HepG2 (cell line): ENCODE data around the gene FOXN3. TPM values are rescaled to one million over a fixed set of nuclear protein-coding genes. Genes with fewer than 3 reads are reported as not detected.
A peak's percentile ranks its signal among the peaks of the same experiment; 100 is the strongest.

Experiments
- ATAC-seq: fragments of 200-7000 bp; cut with Tn5 transposase; 3 replicates; pipeline ENCODE4 v1.9.1; 2020; ENCODE audit warnings: mild to moderate bottlenecking, moderate library complexity
- Bru-seq: library from RNA; stranded (reverse); fragments of 400-500 nt; gene quantifications from one replicate; lab custom pipeline; 2021; lab: Mats Ljungman, UMichigan
- BruChase-seq, 2 experiments: library from RNA; stranded (reverse); fragments of 400-500 nt; gene quantifications; one replicate each; lab custom pipeline; 2021; lab: Mats Ljungman, UMichigan
- BruUV-seq: library from RNA; stranded (reverse); fragments of 400-500 nt; replicated peaks from 2 replicates; lab custom pipeline; 2021; lab: Mats Ljungman, UMichigan
- CTCF ChIA-PET: fragments of 300-600 bp; formaldehyde crosslinking; extraction: SDS; loops from one replicate; lab custom pipeline; 2021; ENCODE audit warnings: low total read pairs, inconsistent platforms, low intra/inter-chr PET ratio; lab: Yijun Ruan, JAX
- POLR2A ChIA-PET: fragments of 350-600 bp; sonication (Branson Sonifier 250); formaldehyde crosslinking; loops from one replicate; lab custom pipeline; 2020; ENCODE audit warnings: antibody characterized with exemption, inconsistent platforms; lab: Yijun Ruan, JAX
- DNase-seq: peaks from one replicate; pipeline ENCODE4 v3.0.0-alpha.2; 2015; ENCODE audit warnings: low spot score
- FAIRE-seq: peaks from 3 replicates; lab custom pipeline; 2011; peaks lifted over from hg19 to GRCh38; lab: Jason Lieb, UNC
- H2AFZ ChIP-seq: one replicate; pipeline ENCODE4 v1.6.1; 2011; ENCODE audit warnings: low read length, inconsistent platforms
- H3K27ac ChIP-seq: fragments of 300-600 bp; 3 replicates; pipeline ENCODE4 v1.8.0; 2011; ENCODE audit warnings: mixed run types, mild to moderate bottlenecking, mixed read lengths, low read length, inconsistent platforms; ENCODE audit not compliant: insufficient read depth; ENCODE audit errors: extremely low read length
- H3K27me3 ChIP-seq, 2 experiments: fragments of 200-600 bp in 1 of 2; 2 replicates in 1 of 2; 3 replicates in 1 of 2; pipeline versions ENCODE4 v1.6.0 to v1.8.0; 2011; ENCODE audit warnings: low read length in 2 of 2, mild to moderate bottlenecking in 2 of 2, moderate library complexity in 2 of 2, inconsistent platforms in 1 of 2; ENCODE audit not compliant: insufficient read depth in 2 of 2, control insufficient read depth in 1 of 2
- H3K36me3 ChIP-seq, 2 experiments: fragments of 200-600 bp in 1 of 2; replicated peaks in 1 of 2; 2 replicates in 1 of 2; 3 replicates in 1 of 2; pipeline versions ENCODE4 v1.5.1 to v1.8.0; 2011; ENCODE audit warnings: low read length in 2 of 2, inconsistent platforms in 1 of 2; ENCODE audit not compliant: insufficient read depth in 2 of 2, control insufficient read depth in 1 of 2
- H3K4me1 ChIP-seq: 2 replicates; pipeline ENCODE4 v1.5.1; 2012; ENCODE audit warnings: low read length, inconsistent platforms; ENCODE audit not compliant: insufficient read depth
- H3K4me2 ChIP-seq: 2 replicates; pipeline ENCODE4 v1.6.0; 2011; ENCODE audit warnings: low read depth, low read length, inconsistent platforms
- H3K4me3 ChIP-seq, 3 experiments: fragments of 200-600 bp in 1 of 3; sonication (generic), shearing (Covaris generic) in 1 of 3; replicated peaks in 1 of 3; 2 replicates each; pipeline ENCODE4 v1.5.1; 2011 to 2016; ENCODE audit warnings: low read length in 3 of 3, inconsistent platforms in 2 of 3, low read depth in 2 of 3, mild to moderate bottlenecking in 2 of 3, control low read depth in 1 of 3, mixed read lengths in 1 of 3; ENCODE audit not compliant: insufficient read depth in 1 of 3
- H3K79me2 ChIP-seq: one replicate; pipeline ENCODE4 v1.6.1; 2011; ENCODE audit warnings: low read length, inconsistent platforms; ENCODE audit not compliant: insufficient read depth
- H3K9ac ChIP-seq: 2 replicates; pipeline ENCODE4 v1.6.0; 2011; ENCODE audit warnings: mild to moderate bottlenecking, low read depth, low read length, inconsistent platforms; ENCODE audit not compliant: insufficient read depth
- H3K9me3 ChIP-seq: 2 replicates; pipeline ENCODE4 v1.5.1; 2012; ENCODE audit warnings: mild to moderate bottlenecking, low read length
- H4K20me1 ChIP-seq: 2 replicates; pipeline ENCODE4 v1.6.0; 2011; ENCODE audit warnings: inconsistent platforms, mild to moderate bottlenecking, low read length, moderate library complexity; ENCODE audit not compliant: insufficient read depth
- AKAP8 ChIP-seq: sonication (generic); formaldehyde crosslinking; IDR thresholded peaks from 2 replicates; pipeline ENCODE4 v1.5.1; 2020; ENCODE audit warnings: mild to moderate bottlenecking, missing genetic modification reagents
- CHD2 ChIP-seq: IDR thresholded peaks from 2 replicates; pipeline ENCODE4 v1.6.1; 2011; ENCODE audit warnings: low read depth, low read length, improper control_type of control experiment
- GPBP1L1 ChIP-seq: sonication (generic); formaldehyde crosslinking; IDR thresholded peaks from 2 replicates; pipeline ENCODE4 v1.5.0; 2020; ENCODE audit warnings: mild to moderate bottlenecking, missing genetic modification reagents
- HDAC1 ChIP-seq: sonication (generic); formaldehyde crosslinking; IDR thresholded peaks from 2 replicates; pipeline ENCODE4 v1.5.1; 2020; ENCODE audit warnings: mild to moderate bottlenecking, missing genetic modification reagents
- NR2F1 ChIP-seq, 2 experiments: fragments of 450-650 bp in 1 of 2; formaldehyde crosslinking in 1 of 2; IDR thresholded peaks; 2 replicates each; pipeline versions ENCODE4 v1.5.0 to v1.6.1; 2016 to 2020; ENCODE audit warnings: mild to moderate bottlenecking in 1 of 2, missing compliant biosample characterization in 1 of 2, missing genetic modification reagents in 1 of 2, moderate library complexity in 1 of 2
- PATZ1 ChIP-seq: sonication (generic); formaldehyde crosslinking; IDR thresholded peaks from 2 replicates; pipeline ENCODE4 v1.4.0; 2020; ENCODE audit warnings: missing genetic modification reagents
- SALL1 ChIP-seq: sonication (generic); formaldehyde crosslinking; IDR thresholded peaks from 2 replicates; pipeline ENCODE4 v1.8.0; 2022; ENCODE audit warnings: mild to moderate bottlenecking, missing genetic modification reagents
- SOX5 ChIP-seq: IDR thresholded peaks from 2 replicates; pipeline ENCODE4 v1.6.1; 2016; ENCODE audit warnings: borderline replicate concordance
- SP4 ChIP-seq: sonication (generic); formaldehyde crosslinking; IDR thresholded peaks from 2 replicates; pipeline ENCODE4 v1.8.1; 2023; ENCODE audit warnings: mild to moderate bottlenecking, missing genetic modification reagents
- UBTF ChIP-seq: sonication (generic); formaldehyde crosslinking; IDR thresholded peaks from 2 replicates; pipeline ENCODE4 v1.4.0; 2020; ENCODE audit warnings: mild to moderate bottlenecking, missing genetic modification reagents
- ZNF430 ChIP-seq: sonication (generic); formaldehyde crosslinking; IDR thresholded peaks from 2 replicates; pipeline ENCODE4 v1.9.0; 2021; ENCODE audit warnings: mild to moderate bottlenecking, missing genetic modification reagents
- WGBS: methylation state at CpG from one replicate; pipeline ENCODE4 v1.1.6; 2017; ENCODE audit warnings: low lambda C conversion rate; 5-methylcytosine and 5-hydroxymethylcytosine counted together
- in situ Hi-C: cut with HindIII; loops from 2 replicates; pipeline ENCODE4 v1.10.0; 2017; ENCODE audit warnings: low pct_unique_long_range_greater_than_20kb; ENCODE audit not compliant: extremely low pct_ligation_motif_present
- intact Hi-C: fragments of 100-400 bp; cut with micrococcal nuclease; formaldehyde crosslinking; loops from one replicate; pipeline ENCODE4 v1.10.0; 2022; ENCODE audit not compliant: unreplicated experiment
- long read RNA-seq, 2 experiments: library from RNA in 1 of 2; library from polyadenylated mRNA in 1 of 2; stranded (forward) in 1 of 2; unstranded in 1 of 2; transcript quantifications; one replicate each; pipeline ENCODE4 v2.0.0, GENCODE V29; 2019 to 2022
- polyA minus RNA-seq, 3 experiments: library from RNA; depleted of rRNA, polyadenylated mRNA; stranded (reverse); fragments of >200 nt; gene quantifications; 2 replicates each; pipeline ENCODE4 v1.2.3, GENCODE V29; 2011; ENCODE audit warnings: low replicate concordance in 1 of 3
- polyA plus RNA-seq, 8 experiments: library from polyadenylated mRNA; depleted of rRNA in 3 of 8; stranded (reverse) in 7 of 8; unstranded in 1 of 8; fragments of >200 nt; fragmentation: Illumina TruSeq in 4 of 8; extraction: Trizol in 4 of 8; gene quantifications; 2 replicates each; pipeline versions ENCODE4 v1.2.1 to v1.2.3, GENCODE V29; 2011 to 2016; ENCODE audit warnings: low read depth in 4 of 8, missing spikeins in 1 of 8, mixed read lengths in 1 of 8; ENCODE audit not compliant: insufficient read depth in 1 of 8
- total RNA-seq, 5 experiments: library from RNA; depleted of rRNA; stranded (reverse); fragments of >200 nt; fragmentation: Illumina TruSeq; extraction: Trizol; gene quantifications; 2 replicates each; pipeline ENCODE4 v1.2.3, GENCODE V29; 2016; ENCODE audit warnings: low read depth in 1 of 5
- TF ChIP-seq, protein P1 (sequence below): sonication (generic); formaldehyde crosslinking; IDR thresholded peaks from 2 replicates; pipeline ENCODE4 v1.8.0; 2022; ENCODE audit warnings: mild to moderate bottlenecking, missing genetic modification reagents, moderate library complexity

Gene FOXN3
- total RNA-seq (2016; rRNA removed; fragmentation: Illumina TruSeq; extraction: Trizol) (32.4 and 42.4 TPM in 2 replicates), polyA plus RNA-seq (2011; rRNA removed) (64.7 and 70.2 TPM in 2 replicates), polyA minus RNA-seq (2011; rRNA and poly(A)+ RNA removed; ENCODE audit: low replicate concordance) (33.5 and 214 TPM in 2 replicates), Bru-seq, nascent RNA (percentile 93 among the genes with signal in this experiment), BruChase-seq, experiment 1, labeled RNA remaining after a 6-hour chase (percentile 88 among the genes with signal in this experiment), BruChase-seq, experiment 2, labeled RNA remaining after a 2-hour chase (percentile 87 among the genes with signal in this experiment)
- 21.8 and 24.1 TPM in 2 replicates for total RNA-seq (2016; cell fraction: cytosol; rRNA removed; fragmentation: Illumina TruSeq; extraction: Trizol; ENCODE audit: low read depth)
- 31.8 and 34.4 TPM in 2 replicates for total RNA-seq (2016; cell fraction: insoluble cytoplasmic fraction; rRNA removed; fragmentation: Illumina TruSeq; extraction: Trizol)
- 34.0 and 40.7 TPM in 2 replicates for total RNA-seq (2016; cell fraction: membrane; rRNA removed; fragmentation: Illumina TruSeq; extraction: Trizol)
- total RNA-seq (2016; cell fraction: nucleus; rRNA removed; fragmentation: Illumina TruSeq; extraction: Trizol): 56.5 and 60.0 TPM in 2 replicates
- 47.5 and 57.5 TPM in 2 replicates for polyA plus RNA-seq (2011; cell fraction: cytosol; rRNA removed)
- polyA plus RNA-seq (2011; cell fraction: nucleus; rRNA removed): 59.1 and 68.8 TPM in 2 replicates
- 75.4 and 83.5 TPM in 2 replicates for polyA plus RNA-seq (2012)
- 12.3 and 14.4 TPM in 2 replicates for polyA plus RNA-seq (2016; cell fraction: cytosol; fragmentation: Illumina TruSeq; extraction: Trizol; ENCODE audit: low read depth)
- 34.1 and 37.2 TPM in 2 replicates for polyA plus RNA-seq (2016; cell fraction: insoluble cytoplasmic fraction; fragmentation: Illumina TruSeq; extraction: Trizol; ENCODE audit: low read depth)
- polyA plus RNA-seq (2016; cell fraction: membrane; fragmentation: Illumina TruSeq; extraction: Trizol; ENCODE audit: low read depth): 22.0 and 25.1 TPM in 2 replicates
- polyA plus RNA-seq (2016; cell fraction: nucleus; fragmentation: Illumina TruSeq; extraction: Trizol; ENCODE audit: insufficient read depth, low read depth): 26.9 and 29.4 TPM in 2 replicates
- 84.8 and 100 TPM in 2 replicates for polyA minus RNA-seq (2011; cell fraction: cytosol; rRNA and poly(A)+ RNA removed)
- polyA minus RNA-seq (2011; cell fraction: nucleus; rRNA and poly(A)+ RNA removed): 187 and 226 TPM in 2 replicates
- long read RNA-seq, experiment 1, partial matches to known transcripts: 4 of 27 reads
- long read RNA-seq, experiment 1, other reads (novel, unspliced or antisense): 17 of 27 reads
- long read RNA-seq, experiment 2, partial matches to known transcripts: 4 of 135 reads
- long read RNA-seq, experiment 2, other reads (novel, unspliced or antisense): 127 of 135 reads

DNA sequence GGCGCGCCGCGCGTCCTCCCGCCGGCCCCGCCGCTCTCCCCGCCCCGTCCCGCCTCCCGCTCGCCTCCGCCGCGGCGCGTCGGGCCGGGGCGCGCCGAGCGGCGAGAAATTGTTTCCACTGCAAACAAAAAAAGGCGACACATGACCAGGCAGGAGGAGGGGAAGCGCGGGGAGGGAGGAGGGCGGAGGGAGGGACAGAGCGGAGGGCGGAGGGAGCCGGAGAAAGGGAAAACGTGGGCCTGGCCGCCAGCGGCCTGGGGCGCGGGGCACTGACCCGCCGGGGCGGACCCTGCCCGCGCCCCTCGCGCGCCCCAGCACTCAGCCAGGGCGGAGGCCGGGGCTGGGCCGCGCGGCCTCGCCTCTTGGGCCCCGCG is at the start of gene FOXN3:
TSS of gene FOXN3 (minus strand) at position 143 of the 374 bp plus-strand sequence. CDS start 4,757 bp downstream, outside the sequence.
- Histone ChIP-seq H3K4me1 (peaks cover 72% of the 10 kb centered on the region), H3K4me3 (peak within 1 kb of the TSS; percentile 74 to 93 (median 87))
- intact Hi-C loops: loop anchor here (2.0 to 10.0 kb wide), 9 partner anchors 50 to 495 kb away; no protein-coding TSS in a partner anchor
- TF ChIP-seq UBTF (CRISPR knock-in tag) (peak; percentile 43; the same call in 1 of the 2 replicates), SP4 (no peak), SALL1 (peak; percentile 17; the same call in 1 of the 2 replicates), GPBP1L1 (CRISPR knock-in tag) (no peak), NR2F1 (CRISPR knock-in tag; IDR thresholded peaks at IDR 0.05) (no peak), AKAP8 (no peak), ZNF430 (CRISPR knock-in tag) (0 out of 2 replicates have a peak, but pooled peaks have one; percentile 26), HDAC1 (peak; percentile 41), CHD2 (no peak; the same call in 1 of the 2 replicates), PATZ1 (0 out of 2 replicates have a peak, but pooled peaks have one; percentile 20), SOX5 (CRISPR knock-in tag) (peak; percentile 39; the same call in 1 of the 2 replicates)
- TF ChIP-seq, protein P1, sequence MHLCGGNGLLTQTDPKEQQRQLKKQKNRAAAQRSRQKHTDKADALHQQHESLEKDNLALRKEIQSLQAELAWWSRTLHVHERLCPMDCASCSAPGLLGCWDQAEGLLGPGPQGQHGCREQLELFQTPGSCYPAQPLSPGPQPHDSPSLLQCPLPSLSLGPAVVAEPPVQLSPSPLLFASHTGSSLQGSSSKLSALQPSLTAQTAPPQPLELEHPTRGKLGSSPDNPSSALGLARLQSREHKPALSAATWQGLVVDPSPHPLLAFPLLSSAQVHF (CRISPR knock-in tag): 0 out of 2 replicates have a peak, but pooled peaks have one; percentile 23

More for the DNA sequence above, at the start of gene FOXN3:
- ChIA-PET CTCF (interaction anchor here (1.5 kb wide), 1 partner anchor 81 kb away, joined by 3 read pairs; no protein-coding TSS in a partner anchor), POLR2A (no interaction called here)
- WGBS: 1% methylated on average over 10 of the region's 54 CpGs
- Histone ChIP-seq H3K27ac (peak within 1 kb of the TSS; percentile 91), H3K4me2 (peak within 1 kb of the TSS; percentile 98), H3K27me3 (no peaks in the 10 kb centered on the region), H4K20me1 (peaks cover 7% of the 10 kb centered on the region; the same call in 1 of the 2 replicates), H3K9me3 (no peaks in the 10 kb centered on the region), H3K36me3 (peaks cover 7 to 9% of the 10 kb centered on the region in 2 experiments; a peak in 4 of 5 replicates), H3K9ac (peak within 1 kb of the TSS; percentile 93), H2AFZ (no peak within 1 kb of the TSS), H3K79me2 (peaks cover 45% of the 10 kb centered on the region)
- FAIRE-seq (no peak), DNase-seq (peak; percentile 86), ATAC-seq (peak; percentile 58)
- BruUV-seq: no TSS peak
- in situ Hi-C loops: loop anchor here (5.0 to 25.0 kb wide), 2 partner anchors 375 to 495 kb away; no protein-coding TSS in a partner anchor
